C4-2B (cell line): ENCODE data around the gene CFAP206.

Experiments used
- CTCF ChIP-seq: fragments of 450-650 bp; conservative IDR thresholded peaks from 2 replicates; pipeline ENCODE4 v1.5.1; 2017; ENCODE audit warnings: mild to moderate bottlenecking
- ZFX ChIP-seq: fragments of 450-650 bp; IDR thresholded peaks from 2 replicates; pipeline ENCODE4 v1.6.1; 2017

- no peak for TF ChIP-seq CTCF
- TF ChIP-seq ZFX, result no peak
These were observed 87.1 kb downstream of the CFAP206 start for GRCh38 chr6:87494761-87495422.
